Type B pancreatic cell (in vitro differentiated cells): ENCODE data around the gene CHST8. TPM values are rescaled to one million over a fixed set of nuclear protein-coding genes. Genes with fewer than 3 reads are reported as not detected.
A peak's percentile ranks its signal among the peaks of the same experiment; 100 is the strongest.

Experiments used
- DNase-seq: peaks from one replicate; pipeline ENCODE4 v3.0.0; 2021; ENCODE audit warnings: mixed read lengths; ENCODE audit not compliant: unreplicated experiment; ENCODE audit errors: extremely low spot score
- H3K27ac Mint-ChIP-seq: 2 replicates; pipeline ENCODE4 v1.8.0; 2021; ENCODE audit warnings: mild to moderate bottlenecking, mixed read lengths
- H3K27me3 Mint-ChIP-seq: 2 replicates; pipeline ENCODE4 v1.8.0; 2021; ENCODE audit warnings: mixed read lengths
- H3K36me3 Mint-ChIP-seq: 2 replicates; pipeline ENCODE4 v1.8.0; 2021; ENCODE audit warnings: mixed read lengths
- H3K4me1 Mint-ChIP-seq: one replicate; pipeline ENCODE4 v1.8.0; 2021; ENCODE audit warnings: mixed read lengths; ENCODE audit not compliant: unreplicated experiment
- H3K4me3 Mint-ChIP-seq: 2 replicates; pipeline ENCODE4 v1.8.0; 2021; ENCODE audit warnings: mild to moderate bottlenecking, mixed read lengths
- H3K9me3 Mint-ChIP-seq: 2 replicates; pipeline ENCODE4 v1.8.0; 2021; ENCODE audit warnings: mixed read lengths
- total RNA-seq: library from RNA; stranded (reverse); gene quantifications from 2 replicates; pipeline ENCODE4 v1.2.1, GENCODE V29; 2021; ENCODE audit warnings: low replicate concordance
- TF ChIP-seq, protein P1 (sequence below): fragments of 200-600 bp; sonication (generic); conservative IDR thresholded peaks from 2 replicates; pipeline ENCODE4 v1.5.0; 2021; ENCODE audit warnings: antibody characterized with exemption, mild to moderate bottlenecking

The CHST8 gene
- total RNA-seq, 1 donor from 2014 or later: 5.7 TPM

DNA sequence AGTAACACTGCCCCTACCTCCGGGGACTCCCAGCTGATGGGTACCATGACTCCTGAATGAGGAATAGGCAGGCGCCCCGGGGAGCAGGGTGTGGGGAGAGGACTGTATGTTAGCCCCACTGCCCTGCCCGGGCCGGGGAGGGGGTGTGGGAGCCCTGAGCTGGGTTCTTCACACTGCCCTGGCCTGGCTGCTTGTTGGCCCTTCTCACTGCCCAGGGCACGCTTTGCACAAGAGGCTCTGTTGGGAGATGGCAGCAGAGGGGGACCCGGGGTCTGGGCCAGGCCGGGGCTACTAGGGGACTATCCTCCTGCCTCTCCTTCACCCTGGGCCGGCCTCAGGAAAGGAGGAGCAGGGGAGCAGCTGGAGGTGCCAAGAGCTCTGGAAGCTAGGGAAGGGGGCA, 155.6 kb downstream of the CHST8 start:
- Mint-ChIP-seq H3K27ac (no peak overlapping the region), H3K9me3 (no peaks in the 10 kb centered on the region), H3K4me1 (peaks cover 12% of the 10 kb centered on the region), H3K27me3 (peaks cover 52% of the 10 kb centered on the region), H3K4me3 (no peak overlapping the region), H3K36me3 (no peaks in the 10 kb centered on the region)
- TF ChIP-seq, protein P1, sequence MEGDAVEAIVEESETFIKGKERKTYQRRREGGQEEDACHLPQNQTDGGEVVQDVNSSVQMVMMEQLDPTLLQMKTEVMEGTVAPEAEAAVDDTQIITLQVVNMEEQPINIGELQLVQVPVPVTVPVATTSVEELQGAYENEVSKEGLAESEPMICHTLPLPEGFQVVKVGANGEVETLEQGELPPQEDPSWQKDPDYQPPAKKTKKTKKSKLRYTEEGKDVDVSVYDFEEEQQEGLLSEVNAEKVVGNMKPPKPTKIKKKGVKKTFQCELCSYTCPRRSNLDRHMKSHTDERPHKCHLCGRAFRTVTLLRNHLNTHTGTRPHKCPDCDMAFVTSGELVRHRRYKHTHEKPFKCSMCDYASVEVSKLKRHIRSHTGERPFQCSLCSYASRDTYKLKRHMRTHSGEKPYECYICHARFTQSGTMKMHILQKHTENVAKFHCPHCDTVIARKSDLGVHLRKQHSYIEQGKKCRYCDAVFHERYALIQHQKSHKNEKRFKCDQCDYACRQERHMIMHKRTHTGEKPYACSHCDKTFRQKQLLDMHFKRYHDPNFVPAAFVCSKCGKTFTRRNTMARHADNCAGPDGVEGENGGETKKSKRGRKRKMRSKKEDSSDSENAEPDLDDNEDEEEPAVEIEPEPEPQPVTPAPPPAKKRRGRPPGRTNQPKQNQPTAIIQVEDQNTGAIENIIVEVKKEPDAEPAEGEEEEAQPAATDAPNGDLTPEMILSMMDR: no peak
- no peak for DNase-seq

DNA sequence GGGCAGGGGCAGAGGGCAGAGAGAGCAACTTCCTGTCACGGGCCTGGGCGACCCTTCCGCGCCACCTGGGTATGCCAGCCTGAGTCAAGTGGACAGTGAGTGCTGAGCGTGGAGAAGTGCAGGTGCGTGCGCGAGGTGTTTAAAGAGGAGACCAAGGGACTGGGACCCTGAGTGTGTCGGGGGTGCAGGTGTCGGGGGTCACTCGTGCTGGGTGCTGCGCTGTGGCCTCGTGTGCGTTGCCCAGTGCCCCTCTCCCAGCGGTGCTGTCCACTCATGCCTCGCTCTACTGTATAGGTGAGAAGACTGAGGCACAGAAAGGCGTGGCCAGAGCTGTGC, 156.0 kb downstream of the CHST8 start:
- Mint-ChIP-seq H3K36me3 (no peaks in the 10 kb centered on the region), H3K4me1 (peaks cover 12% of the 10 kb centered on the region), H3K27ac (no peak overlapping the region), H3K27me3 (peaks cover 54% of the 10 kb centered on the region), H3K9me3 (no peaks in the 10 kb centered on the region), H3K4me3 (no peak overlapping the region)
- TF ChIP-seq, protein P1: no peak
- no peak for DNase-seq

DNA sequence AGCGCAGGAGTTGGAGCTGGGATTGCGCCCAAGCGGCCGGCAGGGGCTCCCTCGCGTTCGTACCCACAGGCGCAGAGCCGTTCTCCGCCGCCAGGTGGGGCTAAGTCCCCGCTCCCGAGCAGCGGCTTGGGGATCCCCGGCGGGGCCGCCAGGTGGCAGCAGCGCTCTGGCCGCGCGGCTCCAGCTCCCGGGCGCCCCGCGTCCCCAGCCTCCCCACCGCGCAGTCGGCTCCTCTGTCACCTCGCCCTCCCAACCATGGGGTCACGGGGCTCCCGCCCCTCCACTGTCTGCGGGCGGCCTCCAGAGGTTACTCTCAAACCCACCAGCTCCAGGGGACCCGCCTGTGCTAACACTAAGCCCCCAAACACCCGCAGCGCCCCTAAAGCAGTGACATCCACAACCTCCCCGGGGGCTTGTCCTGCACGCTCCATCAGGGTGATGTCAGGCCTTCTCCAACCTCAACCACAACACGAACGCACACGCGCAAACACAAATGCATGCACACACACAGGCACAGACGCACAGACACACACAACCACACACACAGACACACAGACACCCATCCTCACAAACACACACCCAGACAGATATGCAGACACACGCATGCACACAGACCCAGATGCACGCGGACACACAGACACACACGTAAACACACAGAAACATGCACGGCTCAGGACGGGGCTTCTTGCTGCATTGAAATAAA, 156.5 kb downstream of the CHST8 start:
- H3K27me3 Mint-ChIP-seq: peaks cover 56% of the 10 kb centered on the region
- TF ChIP-seq, protein P1: peak; percentile 100
- peak; percentile 95 for DNase-seq
- peaks cover 12% of the 10 kb centered on the region for H3K4me1 Mint-ChIP-seq
- H3K36me3 Mint-ChIP-seq: no peaks in the 10 kb centered on the region
- no peak overlapping the region for H3K27ac Mint-ChIP-seq
- peak overlapping the region; percentile 25 for H3K4me3 Mint-ChIP-seq
- H3K9me3 Mint-ChIP-seq: no peaks in the 10 kb centered on the region

DNA sequence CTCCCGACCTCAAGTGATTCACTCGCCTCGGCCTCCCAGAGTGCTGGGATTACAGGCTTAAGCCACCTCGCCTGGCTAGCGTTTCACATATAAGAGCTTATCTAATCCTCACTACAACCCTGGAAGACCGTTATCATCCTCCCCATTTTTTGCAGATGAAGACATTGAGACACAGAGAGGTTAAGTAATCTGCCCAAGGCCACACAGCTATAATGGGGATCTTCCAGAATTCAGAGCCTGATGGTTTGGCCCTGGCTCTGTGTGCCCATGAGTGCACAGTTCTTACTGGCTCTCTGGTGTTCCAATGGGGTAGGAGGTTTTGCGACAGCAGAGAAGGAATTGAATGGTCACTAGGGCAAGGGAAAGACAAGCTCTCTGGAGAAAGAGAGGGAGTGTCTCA, 158.1 kb downstream of the CHST8 start:
- H3K9me3 Mint-ChIP-seq: no peaks in the 10 kb centered on the region
- no peaks in the 10 kb centered on the region for H3K36me3 Mint-ChIP-seq
- no peak overlapping the region for H3K4me3 Mint-ChIP-seq
- peaks cover 56% of the 10 kb centered on the region for H3K27me3 Mint-ChIP-seq
- TF ChIP-seq, protein P1: no peak
- DNase-seq: no peak
- H3K4me1 Mint-ChIP-seq: peaks cover 12% of the 10 kb centered on the region
- H3K27ac Mint-ChIP-seq: no peak overlapping the region

DNA sequence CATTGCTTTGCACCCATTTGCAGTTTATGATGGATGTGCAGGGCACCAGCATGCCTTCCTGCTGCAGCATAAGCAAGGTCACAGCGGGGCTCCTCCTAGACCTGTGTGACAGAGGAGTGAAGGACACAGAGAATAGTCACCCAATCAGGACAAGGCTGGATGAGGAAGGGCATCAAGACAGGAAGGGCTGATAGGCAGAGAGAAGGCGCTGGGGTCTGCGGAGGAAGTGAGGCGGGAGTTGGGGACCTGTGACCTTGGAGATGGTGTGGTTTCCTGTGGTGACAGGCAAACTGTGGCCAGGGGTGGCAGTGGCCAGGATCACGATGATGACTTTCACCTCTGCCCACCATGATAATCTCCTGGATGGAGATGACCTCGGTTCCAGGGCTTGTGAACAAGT, 158.5 kb downstream of the CHST8 start:
- Mint-ChIP-seq H3K4me1 (peaks cover 12% of the 10 kb centered on the region), H3K9me3 (no peaks in the 10 kb centered on the region), H3K27ac (no peak overlapping the region), H3K36me3 (no peaks in the 10 kb centered on the region), H3K27me3 (peaks cover 57% of the 10 kb centered on the region), H3K4me3 (no peak overlapping the region)
- TF ChIP-seq, protein P1: no peak
- DNase-seq: no peak
